Inferior parietal cortex (tissue), 1 donor: ENCODE measurements around the gene DYSF.
"Not testable (repeated sequence)": the region's sequence is repeated elsewhere in the genome, so short reads cannot be mapped to it uniquely, and the experiment has no call there.

Experiments
- DNase-seq: peaks from one replicate; pipeline ENCODE4 v3.0.0-alpha.2; 2016; ENCODE audit errors: extremely low spot score

DYSF gene

DNA sequence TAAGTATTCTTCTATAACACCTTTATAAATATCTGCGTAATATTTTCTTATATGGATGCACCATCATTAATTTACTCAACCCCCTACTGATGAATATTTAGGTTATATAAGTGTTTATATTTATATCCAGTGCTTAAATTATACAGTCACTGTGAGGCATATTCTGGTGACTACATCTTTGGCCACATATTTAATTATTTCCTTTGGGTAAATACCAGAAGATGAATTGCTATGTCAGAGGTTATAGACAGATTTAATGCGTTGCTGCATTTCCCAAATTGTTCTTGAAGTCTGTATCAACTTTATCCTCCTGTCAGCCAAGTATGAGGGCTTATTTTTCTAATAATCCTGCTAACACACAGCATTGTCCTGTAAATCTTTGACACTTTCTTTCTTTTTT is 18.7 kb downstream of the DYSF start:
- no peak for DNase-seq

DNA sequence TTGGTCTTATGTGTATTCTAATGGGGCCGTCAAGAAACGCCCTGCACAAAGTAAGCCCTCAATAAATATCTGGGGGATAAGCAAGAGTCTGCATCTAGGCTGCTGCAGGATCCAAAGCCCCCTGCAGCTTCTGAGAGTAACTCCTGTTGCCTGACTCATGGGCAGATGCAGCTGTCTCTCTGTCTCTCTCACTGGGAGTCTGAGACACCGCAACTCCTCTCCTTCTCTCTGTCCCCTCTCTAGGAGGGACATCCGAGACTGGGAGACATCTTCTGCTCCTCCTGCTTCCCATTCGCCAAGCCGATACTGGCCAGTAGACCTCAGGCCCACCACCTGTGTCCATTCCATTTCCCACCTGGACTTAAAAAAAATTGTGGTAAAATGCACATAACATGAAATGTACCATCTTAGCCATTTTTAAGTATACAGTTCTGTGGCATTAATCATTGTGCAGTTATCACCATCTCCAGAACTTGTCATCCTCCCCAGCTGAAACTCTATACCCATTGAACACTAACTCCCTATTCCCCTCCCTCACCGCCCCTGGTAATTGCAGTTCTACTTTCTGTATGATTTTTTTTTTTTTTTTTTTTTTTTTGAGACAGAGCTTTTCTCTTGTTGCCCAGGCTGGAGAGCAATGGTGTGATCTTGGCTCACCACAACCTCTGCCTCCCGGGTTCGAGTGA is 20.1 kb downstream of the DYSF start:
- DNase-seq = no peak

DNA sequence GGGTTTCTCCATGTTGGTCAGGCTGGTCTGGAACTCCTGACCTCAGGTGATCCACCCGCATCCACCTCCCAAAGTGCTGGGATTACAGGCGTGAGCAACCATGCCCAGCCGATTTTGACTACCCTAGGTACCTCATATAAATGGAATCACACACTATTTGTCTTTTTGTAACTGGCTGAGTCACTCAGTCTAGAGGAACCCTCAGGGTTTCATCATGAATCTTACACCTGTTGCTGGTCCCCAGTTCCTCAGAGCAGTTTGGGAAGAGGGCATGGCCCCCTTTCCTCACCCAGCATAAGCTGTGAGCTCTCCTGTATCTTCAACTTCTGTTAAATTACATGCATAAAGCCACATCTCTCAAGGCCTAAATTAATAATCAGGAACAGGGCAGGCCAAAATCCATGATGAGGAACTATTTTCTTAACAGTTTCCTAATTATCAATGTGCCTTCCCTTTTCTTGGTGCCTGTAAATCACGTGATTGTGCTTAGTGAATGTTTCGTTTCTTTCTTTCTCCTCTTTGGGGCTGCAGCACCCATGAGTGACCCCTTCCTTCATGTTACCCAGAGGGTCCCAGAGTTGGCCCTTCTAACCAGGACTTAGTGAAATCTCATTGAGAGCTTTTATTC is 20.9 kb downstream of the DYSF start:
- no peak for DNase-seq

DNA sequence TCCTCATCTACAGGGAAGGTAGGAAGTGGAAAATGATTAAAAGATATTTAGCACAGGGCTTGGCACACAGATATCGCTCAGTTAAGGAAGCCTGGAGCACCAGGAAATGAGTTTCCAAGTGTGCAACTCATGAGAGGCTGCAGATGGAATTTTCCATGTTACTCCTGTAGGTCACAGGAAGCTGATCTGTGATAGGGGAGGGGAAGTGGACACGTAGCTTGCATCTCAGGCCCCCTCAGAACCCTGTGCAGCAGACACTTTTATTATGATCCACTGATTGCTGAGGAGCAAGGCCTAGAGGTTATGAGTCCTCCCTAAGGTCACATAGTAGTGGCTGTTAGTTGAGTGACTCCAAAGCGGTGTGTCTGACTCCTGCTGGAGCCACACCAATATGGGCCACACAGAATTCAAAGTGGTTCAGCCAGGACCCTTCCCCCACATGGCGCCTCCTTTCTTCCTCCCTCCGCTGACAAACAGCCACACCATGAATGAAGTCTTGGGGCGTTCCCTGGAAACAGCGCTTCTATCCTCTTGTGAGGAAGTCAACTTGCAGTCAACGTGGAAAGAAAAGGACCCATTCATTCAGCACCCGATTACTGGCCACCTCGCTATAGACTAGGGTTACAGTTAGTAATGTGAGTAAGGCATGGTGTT is 21.5 kb downstream of the DYSF start:
- DNase-seq = no peak

DNA sequence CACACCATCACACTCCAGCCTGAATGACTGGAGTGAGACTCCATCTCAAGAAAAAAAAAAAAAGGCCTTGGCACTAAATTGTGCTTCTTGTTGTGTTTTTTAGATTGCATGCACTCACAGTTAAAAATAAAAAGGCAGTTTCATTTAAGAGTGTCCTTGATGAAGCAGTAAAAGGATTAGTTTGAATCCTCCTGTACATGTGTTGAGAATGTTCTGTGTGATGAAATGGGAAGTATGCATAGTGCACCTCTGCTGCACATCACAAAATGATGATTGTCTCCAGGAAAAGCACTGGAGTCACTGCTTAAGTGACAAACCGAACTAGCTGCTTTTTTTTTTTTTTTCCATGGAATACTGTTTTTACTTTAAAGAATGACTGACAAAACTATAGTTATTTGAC is 23.1 kb downstream of the DYSF start:
- no peak for DNase-seq

DNA sequence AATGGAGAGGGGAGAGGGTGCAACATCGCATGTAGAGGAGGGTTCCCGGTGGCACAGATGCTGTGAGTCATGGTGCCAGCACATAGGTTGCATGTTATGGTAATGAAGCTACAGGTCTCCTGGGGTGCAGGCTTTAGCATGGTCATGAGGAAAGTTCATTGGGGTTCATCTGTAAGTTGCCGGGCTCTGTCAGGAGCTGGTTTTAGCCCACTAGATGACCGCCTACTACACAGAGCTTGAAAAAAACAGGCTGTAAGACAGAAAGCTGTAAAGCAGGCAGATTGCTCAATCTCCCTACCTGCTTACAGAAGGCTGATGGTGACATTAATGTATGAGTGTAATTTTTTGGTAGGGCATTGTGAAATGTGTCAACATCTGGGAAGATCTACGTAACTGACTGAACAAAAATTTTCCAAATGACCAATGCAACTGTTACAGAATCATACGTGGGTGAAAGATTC is 23.9 kb downstream of the DYSF start:
- no peak for DNase-seq

DNA sequence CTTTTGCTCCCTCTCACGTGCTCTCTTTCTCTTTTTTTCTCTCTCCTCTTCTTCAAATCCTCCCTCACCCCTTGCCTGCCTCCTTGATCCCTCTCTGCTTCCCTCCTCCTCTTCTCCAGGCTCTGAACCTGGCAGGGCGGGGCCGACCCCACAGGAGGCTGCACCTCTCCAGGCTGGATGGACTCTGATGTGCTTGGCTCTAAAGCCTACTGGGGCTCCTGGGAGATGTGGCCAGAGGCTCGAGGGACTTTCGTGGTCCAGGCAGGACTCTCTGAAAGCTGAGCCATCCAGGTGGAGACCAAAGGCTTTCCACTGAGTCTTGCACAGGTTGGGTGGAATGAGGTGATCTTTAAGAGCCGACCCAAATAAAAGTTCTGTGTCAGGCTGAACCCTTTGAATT is 25.4 kb downstream of the DYSF start:
- no peak for DNase-seq

DNA sequence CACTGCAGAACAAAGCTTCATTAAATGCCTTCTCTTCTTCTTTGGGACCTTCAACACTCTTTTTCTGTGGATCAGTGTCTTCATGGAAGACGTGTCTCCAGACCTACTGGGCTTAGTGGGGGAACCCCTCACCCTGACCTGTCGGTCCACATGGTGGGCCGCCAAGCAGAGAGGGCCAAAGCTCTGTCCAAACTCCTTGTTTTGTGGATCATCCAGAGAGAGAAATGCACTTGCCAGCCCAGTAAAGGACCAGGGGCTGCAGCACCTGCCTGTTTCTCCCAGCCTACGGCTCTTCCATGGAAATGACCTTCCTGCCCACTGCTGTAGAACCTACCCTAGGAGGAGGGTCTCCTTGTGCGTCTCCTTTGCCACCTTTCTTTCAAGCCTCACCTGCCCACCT is 25.9 kb downstream of the DYSF start:
- DNase-seq = no peak

DNA sequence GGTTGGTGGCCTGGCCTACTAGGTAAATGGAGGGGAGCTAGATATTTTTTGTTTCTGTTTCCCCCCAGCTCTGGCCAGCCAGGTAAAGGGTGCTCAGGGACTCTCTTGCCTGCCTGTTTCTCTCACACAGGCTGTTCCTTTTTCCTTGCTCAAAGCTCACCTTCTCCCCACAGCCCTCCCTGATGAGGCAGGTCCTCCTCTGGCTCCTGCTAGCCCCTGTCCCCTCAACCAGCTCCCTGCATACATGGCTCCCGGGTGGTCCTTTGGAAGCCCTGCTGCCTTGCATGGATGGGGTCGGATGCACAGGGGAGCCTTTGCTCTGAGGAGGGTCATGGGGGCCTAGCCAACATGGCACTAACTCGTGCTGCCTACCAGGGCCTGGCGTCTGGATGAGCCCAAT is 27.8 kb downstream of the DYSF start:
- DNase-seq = no peak

DNA sequence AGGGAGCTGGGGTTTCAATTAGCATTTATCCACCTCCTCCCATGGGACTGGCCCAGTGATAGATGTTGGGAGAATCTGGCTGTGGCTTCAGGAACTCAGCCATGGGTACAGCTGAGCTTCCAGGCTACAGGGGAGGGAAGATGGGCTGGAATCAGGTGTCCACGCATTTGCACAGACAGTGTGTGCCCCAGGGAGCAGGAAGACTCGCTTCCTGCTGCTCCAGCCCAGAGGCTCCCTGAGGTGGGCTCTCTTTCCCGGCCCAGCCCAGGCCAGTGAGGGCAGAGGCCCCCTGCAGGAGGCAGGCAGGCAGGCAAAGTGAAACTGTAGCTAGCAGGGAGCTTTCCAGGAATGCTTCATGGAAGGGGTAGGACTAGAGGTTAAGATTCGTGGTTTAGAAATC is 28.7 kb downstream of the DYSF start:
- DNase-seq = no peak

DNA sequence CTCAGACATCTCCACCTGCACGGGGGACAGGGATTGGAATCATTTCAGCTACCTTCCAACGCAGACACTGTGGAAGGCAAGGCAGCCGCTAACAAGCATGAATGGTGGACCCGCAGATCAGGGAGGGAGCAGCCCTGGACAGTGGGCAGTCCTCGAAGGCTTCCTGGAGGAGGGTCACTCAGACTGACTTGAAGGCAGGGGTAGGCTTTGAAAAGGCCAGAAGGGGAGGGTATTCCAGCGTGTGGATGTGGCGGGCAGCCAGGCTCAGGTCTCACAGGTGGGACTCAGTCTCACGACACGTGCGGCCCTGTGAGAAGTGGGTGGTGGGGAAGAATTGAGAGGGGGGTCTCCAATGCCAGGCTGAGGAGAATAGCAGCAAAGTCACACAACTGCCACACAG is 29.9 kb downstream of the DYSF start:
- DNase-seq = no peak

DNA sequence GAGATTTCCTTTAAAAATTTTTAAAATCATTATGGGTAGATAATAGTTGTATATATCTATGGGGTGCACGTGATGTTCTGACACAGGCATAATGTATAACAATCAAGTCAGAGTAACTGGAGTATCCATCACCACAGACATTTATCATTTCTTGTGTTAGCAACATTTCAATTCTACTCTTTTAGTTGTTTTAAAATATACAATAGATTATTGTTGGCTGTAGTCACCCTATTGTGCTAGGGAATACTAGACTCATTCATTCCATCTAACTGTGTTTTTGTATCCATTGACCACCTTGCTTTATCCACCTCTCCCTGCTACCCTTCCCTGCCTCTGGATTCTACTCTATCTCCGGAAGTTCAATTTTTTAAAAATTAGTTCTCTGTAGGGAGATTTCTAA is 31.0 kb downstream of the DYSF start:
- DNase-seq = no peak

DNA sequence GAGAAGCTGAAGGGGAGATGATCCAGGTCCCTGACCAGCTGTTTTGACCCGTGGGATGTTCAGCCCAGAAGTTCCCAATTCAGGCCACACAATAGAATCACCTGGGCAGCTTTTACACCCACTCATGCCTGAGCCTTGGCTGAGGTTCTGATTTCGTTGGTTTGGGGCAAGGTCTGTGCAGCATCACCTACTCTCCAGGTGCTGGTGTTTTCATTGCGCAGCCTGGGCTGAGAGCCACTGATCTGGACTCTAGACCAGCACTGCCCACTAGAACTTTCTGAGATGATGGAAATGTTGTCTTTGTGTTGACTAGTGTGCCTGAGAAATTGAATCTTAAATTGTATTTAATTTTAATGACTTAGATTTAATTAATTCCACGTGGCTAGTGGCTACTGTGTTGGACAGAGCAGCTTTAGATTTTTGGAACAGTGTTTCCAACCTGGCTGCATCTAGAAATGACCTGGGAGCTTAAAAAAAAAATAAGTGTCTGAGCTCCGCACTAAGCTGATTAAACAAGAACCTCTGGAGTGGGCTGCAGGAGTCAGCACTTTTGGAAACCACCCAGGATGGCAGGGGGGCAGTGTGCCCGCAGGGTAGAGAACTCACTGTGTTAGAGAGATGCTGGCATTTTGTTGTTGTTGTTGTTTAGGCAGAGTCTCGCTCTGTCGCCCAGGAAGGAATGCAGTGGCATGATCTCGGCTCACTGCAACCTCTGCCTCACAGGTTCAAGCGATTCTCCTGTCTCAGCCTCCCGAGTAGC is 33.7 kb downstream of the DYSF start:
- no peak for DNase-seq

DNA sequence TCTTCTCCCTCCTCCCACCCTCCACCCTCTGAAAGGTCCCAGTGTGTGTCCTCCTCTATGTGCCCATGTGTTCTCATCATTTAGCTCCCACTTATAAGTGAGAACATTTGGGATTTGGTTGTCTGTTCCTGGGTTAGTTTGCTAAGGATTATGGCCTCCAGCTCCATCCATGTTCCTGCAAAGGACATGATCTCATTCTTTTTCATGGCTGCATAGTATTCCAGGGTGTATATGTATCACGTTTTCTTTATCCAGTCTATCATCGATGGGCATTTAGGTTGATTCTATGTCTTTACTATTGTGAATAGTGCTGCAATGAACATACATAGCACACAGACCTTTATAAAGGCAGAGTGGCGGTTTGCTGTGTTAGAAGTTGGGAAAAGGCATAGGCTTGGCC is 38.2 kb downstream of the DYSF start:
- not testable (repeated sequence) for DNase-seq

DNA sequence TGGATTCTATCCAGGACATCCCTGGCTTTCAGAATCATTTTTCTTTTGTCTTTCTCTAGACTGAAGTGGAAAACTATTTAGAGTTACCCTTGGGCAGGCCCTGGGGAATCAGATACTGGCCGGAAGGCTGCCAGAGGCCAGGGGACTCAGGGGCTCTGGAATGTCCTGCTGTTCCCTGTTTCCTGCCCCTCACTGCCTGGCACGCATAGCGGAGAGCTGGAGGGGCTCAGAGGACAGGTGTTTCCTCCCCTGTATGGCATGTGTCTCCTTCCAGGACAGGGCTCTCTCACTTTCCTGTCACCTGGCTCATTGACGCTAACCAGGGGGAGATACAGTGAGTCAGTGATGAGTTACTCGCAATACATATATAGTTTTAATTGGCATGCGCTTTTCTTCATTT is 38.8 kb downstream of the DYSF start:
- DNase-seq = no peak

DNA sequence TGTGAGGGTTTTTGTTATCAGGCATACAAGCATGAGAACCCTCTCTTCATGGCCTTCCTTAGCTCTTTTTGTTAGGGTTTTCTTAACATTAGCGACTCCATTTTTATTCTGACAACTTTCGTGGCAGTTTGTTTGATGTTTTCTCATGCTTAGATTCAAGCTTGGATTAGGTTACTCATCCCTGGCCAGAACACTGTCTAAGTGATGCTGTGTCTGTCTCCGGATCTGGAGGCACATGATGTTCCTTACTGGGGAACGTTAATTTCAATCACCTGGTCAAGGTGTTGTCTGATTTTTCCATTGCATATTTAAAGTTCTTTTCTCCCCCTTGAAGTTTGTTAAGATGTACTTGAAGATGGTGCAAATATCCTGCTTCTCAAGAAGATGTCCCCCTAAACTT is 40.7 kb downstream of the DYSF start:
- no peak for DNase-seq

DNA sequence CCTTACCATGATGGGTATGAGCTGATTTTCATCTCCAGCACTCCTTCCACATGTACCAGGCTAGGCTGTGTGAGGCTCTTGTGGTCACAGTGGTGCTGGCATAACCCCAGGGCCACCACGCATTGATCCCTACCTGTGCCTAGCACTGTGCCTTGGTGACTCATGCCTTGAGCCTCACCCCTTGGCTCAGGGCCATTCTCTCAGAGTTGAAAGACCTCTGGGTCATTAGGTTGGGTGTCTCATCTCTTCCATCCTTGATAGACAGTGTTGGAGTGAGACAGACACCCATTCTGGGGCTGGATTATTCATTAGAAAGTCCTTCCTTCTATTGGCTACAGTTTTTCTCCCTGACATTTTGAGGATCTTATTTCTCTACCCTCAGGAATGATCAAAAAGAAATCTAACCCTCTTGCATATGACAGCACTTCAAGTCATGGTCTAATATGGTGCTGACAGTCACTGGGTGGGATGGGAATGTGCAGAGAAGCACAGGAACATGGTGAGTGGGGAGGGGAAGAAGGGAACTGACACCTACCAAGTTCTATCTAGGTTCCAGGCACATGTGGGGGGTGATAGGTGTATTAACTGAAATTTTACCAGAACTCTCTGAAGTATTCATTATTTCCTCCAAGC is 41.3 kb downstream of the DYSF start:
- DNase-seq = no peak

DNA sequence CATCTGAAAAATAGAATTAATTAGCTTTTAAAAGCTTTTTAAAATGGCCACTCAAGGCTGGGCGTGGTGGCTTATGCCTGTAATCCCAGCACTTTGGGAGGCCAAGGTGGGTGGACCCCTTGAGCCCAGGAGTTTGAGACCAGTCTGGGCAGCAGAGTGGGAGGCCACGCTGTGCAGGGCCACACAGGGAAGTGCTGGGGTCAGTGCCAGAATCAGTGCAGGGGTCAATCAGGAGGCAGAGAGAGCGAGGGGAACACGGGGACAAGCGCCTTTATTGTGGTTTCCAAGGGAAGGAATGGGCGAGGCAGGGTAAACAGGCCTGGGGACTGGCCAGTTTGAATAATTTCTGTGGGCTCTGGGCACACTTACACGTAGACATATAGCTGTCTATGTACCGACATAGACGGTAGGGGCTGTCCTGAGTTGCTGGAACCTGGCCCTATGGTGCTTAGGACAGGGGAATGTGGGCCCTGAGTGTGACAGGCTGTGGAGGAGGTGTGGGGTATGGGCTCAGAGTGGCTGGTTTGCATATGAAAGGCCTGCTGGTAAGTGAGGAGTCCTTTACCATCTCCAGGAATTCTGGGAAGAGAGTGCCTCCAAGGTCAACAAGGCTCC is 42.9 kb downstream of the DYSF start:
- DNase-seq = no peak

DNA sequence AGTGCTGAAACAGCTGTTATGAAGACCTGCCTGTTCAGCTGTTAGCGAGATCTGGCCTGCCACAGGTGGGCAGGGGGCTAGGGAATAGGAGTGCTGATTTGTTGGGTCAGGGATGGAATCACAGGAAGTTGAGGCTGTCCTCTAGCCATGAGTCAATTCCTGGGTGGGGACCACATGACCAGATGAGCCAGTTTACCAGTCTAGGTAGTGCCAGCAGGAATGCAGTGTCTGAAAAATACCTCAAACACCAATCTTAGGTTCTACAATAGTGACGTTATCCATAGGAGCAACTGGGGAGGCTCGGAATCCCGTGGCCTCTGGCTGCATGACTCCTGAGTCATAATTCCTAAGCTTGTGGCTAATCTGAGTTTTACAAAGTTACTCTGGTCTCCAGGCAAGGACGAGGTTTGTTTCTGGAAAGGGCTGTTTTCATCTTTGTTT is 44.9 kb downstream of the DYSF start:
- no peak for DNase-seq

DNA sequence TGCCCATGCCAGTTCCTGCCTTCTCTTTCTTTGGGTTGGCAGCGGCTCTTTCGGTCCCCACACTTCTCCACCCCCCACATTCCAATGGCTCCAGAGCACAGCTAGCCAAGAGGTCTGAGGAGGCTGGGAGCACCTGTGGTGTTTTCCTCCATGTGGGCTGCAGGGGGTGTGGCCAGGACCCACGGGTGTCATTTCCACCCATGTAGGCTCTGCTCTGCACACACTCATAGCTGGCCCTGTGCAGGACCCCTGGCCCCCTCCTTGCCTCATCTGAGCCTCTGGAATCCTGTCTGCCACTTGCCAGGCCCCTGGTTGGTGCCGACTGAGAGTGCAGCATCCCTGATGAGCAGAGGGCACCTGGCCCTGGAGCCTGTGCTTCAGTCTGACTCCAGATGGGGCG is 46.3 kb downstream of the DYSF start:
- DNase-seq = no peak

DNA sequence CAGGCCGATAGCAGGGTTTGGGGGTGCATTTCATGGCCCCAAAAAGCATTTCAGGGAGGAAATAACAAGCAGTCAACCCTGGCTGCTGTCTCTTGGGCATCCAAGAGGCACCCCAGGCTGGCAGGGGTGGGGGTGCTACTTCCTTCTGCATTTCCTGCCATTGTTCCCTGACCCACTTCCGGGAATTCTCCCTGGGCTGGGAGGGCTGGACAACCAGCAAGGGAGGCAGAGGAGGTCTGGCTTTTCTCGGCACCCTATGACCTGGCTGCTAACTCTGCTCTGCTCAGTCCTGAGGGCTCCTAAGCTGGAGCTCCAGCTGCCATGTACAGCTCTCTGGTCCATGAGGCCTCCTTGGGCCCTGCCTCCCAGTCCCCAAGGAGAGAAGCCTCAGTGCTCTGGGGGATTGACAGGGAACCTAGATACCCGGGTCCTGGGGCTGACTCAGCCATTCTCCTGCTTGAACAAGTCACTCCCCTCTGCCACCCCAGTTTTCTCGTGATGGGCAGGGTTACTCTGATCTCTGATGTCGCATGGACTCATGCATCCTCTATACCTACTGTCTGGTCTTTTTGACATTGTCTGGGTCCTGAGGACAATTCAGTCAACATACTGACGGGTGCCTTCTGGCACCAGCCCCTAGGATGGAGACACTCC is 47.2 kb downstream of the DYSF start:
- DNase-seq = no peak
